GM12864 (cell line): ENCODE results near the gene FCN2.

ENCODE experiments used
- DNase-seq: peaks from one replicate; pipeline ENCODE4 v3.0.0-alpha.2; 2011; ENCODE audit warnings: low read depth
- H3K4me3 ChIP-seq: 2 replicates; pipeline ENCODE4 v1.5.1; 2011; ENCODE audit warnings: mild to moderate bottlenecking, low read depth, low read length, control low read depth
- TF ChIP-seq, protein P1 (sequence below): IDR thresholded peaks from 2 replicates; pipeline ENCODE4 v1.5.1; 2011; ENCODE audit warnings: low read depth, mild to moderate bottlenecking, moderate library complexity, low read length, control low read depth, inconsistent platforms; ENCODE audit errors: missing control alignments

Gene FCN2

DNA sequence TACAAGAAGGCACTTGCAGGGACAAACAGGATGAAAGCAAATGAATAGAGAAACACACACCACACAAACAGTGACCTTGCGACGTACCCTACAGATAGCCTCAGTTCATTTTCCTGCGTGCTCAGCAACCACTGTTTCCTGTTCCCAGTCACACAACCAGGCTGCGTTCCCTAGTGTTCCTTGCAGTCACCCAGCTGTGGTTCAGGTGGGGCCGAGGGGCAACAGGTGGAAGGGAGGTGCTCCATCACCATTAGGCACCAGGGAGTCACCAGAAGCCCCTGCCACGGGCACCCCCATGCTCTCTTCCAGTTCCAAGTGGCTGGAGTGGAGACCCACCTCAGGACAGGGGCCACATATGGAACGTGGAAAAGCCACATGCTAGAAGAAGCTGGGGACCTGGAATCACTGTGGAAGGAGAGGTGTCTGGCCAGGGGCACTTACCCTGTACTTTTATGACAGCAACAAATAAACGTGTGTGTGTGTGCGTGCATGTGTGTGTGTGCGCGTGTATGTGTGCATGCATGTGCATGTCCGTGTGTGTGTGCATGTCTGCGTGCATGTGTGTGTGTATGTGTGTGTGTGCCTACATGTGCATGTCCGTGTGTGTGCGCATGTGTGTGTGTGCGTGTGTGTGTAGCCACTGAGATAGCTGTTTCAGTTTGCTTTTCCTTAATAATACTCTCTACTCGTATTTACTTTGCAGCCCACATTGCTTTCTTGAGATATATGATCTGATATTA is 18.8 kb upstream of the FCN2 start:
- no peak overlapping the region for H3K4me3 ChIP-seq
- TF ChIP-seq, protein P1, sequence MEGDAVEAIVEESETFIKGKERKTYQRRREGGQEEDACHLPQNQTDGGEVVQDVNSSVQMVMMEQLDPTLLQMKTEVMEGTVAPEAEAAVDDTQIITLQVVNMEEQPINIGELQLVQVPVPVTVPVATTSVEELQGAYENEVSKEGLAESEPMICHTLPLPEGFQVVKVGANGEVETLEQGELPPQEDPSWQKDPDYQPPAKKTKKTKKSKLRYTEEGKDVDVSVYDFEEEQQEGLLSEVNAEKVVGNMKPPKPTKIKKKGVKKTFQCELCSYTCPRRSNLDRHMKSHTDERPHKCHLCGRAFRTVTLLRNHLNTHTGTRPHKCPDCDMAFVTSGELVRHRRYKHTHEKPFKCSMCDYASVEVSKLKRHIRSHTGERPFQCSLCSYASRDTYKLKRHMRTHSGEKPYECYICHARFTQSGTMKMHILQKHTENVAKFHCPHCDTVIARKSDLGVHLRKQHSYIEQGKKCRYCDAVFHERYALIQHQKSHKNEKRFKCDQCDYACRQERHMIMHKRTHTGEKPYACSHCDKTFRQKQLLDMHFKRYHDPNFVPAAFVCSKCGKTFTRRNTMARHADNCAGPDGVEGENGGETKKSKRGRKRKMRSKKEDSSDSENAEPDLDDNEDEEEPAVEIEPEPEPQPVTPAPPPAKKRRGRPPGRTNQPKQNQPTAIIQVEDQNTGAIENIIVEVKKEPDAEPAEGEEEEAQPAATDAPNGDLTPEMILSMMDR: no peak
- no peak for DNase-seq

- TF ChIP-seq, protein P1: no peak
- no peak overlapping the region for H3K4me3 ChIP-seq
- no peak for DNase-seq
These were observed 17.2 kb upstream of the FCN2 start for GRCh38 chr9:134863306-134863902.

GRCh38 chr9:134863941-134864820 is 16.4 kb upstream of the FCN2 start:
- TF ChIP-seq, protein P1: no peak
- H3K4me3 ChIP-seq: no peak overlapping the region
- DNase-seq: no peak

- DNase-seq: no peak
- H3K4me3 ChIP-seq: no peak overlapping the region
- TF ChIP-seq, protein P1: no peak
These were observed 15.8 kb upstream of the FCN2 start for GRCh38 chr9:134864821-134865190.

GRCh38 chr9:134867917-134868750 is 12.5 kb upstream of the FCN2 start:
- TF ChIP-seq, protein P1: no peak
- H3K4me3 ChIP-seq: no peak overlapping the region
- DNase-seq: no peak

DNA sequence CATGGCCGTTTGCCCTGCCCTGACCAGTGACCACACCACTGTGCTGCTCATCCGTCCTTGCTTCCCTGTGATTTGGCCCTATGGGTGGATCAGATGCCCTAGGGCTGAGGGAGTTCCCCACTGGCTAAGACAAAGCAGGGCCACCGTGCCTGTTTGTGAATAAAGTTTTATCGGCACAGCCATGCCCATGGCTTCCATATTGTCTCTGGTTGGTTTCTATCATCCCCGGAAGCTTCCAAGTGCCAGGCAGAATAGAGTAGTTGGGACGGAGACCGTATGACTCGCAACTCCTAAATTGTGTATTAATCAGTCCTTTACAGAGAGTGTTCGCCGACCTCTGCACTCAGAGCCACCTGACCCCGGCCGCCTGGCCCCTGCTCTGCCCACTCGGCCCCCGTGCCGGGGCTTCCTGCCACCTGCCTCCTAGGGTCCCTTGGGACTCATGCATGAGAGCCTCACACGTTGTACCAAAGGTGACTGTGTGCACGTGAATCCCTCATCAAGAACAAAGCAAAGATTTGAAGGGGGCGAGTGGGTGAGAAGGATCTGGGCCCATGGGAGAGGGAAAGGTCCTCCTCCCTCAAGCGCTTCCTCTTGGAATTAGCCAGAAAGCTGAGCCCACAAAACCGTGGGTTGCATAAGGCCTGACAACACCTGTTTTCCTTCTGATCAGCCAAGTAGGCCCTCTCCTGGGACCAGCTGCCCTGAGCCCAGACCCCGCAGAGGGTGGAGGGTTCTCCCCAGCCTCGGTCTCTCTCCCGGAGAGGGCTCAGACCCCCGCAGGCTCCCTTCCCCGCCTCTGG is 11.7 kb upstream of the FCN2 start:
- no peak for DNase-seq
- TF ChIP-seq, protein P1: no peak
- H3K4me3 ChIP-seq: no peak overlapping the region
